Stimulated activated CD4-positive, alpha-beta T cell treated with anti-CD3 and anti-CD28 coated beads, Interleukin-15, amount 100 ng/mL, for 24 hours (primary cell): ENCODE measurements around the gene ABCG5.

Source experiments
- DNase-seq: peaks from one replicate; pipeline ENCODE4 v3.0.0-alpha.2; 2020

ABCG5 gene

DNA sequence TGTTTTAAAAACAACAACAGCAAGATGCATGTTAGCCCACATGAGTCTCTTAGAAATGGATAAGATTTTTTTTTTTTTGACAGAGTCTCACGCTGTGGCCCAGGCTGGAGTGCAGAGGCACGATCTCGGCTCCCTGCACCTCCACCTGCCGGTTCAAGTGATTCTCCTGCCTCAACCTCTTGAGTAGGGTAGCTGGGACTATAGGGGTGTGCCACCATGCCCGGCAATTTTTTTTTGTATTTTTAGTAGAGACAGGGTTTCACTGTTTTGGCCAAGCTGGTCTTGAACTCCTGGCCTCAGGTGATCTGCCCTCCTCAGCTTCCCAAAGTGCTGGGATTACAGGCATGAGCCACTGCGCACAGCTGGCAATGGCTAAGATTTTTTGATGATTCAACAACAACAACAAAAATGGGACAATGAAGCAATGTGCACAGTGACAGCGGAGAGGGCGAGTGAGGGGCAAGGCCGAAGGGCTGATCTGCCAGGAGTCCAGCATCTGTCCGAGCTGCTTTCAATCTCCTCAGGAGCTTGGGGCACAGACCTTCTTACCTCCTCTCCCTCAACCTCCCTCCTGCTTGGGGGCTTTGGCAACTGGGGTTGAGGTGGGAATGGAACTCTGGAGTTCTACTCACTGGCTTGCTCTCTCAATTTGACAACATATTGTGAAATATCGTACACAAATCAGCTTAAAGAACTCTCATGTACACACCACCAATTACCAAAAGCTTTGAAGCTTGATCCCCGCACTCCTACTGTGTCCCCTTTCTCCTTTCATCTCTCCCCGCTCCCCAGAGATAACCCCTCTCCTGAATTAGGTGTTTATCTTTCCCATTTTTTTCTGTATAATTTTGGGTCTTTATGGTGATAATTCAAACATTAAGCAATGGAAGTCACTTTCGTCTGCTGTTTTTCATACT is 3.6 kb upstream of the ABCG5 start:
- DNase-seq, result no peak

DNA sequence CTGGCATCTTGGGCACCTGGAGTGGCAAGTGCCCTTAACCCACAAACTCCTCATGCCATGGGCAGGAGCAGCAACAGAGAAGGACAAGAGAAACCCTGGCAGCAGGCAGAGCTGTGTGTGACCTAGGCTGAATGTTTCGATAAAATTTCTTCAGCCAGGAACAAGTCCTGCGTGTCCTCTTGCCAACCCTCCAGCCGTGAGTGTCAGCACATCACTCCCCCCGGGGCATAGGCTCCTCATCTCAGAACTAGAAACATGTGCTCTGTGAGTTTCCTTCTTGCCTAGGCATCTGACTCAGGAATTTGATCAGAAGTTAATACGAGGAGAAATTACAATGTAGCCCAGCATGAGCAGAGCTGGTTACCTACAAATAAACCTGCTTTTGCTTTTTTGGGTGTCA is 2.3 kb upstream of the ABCG5 start:
- no peak for DNase-seq

DNA sequence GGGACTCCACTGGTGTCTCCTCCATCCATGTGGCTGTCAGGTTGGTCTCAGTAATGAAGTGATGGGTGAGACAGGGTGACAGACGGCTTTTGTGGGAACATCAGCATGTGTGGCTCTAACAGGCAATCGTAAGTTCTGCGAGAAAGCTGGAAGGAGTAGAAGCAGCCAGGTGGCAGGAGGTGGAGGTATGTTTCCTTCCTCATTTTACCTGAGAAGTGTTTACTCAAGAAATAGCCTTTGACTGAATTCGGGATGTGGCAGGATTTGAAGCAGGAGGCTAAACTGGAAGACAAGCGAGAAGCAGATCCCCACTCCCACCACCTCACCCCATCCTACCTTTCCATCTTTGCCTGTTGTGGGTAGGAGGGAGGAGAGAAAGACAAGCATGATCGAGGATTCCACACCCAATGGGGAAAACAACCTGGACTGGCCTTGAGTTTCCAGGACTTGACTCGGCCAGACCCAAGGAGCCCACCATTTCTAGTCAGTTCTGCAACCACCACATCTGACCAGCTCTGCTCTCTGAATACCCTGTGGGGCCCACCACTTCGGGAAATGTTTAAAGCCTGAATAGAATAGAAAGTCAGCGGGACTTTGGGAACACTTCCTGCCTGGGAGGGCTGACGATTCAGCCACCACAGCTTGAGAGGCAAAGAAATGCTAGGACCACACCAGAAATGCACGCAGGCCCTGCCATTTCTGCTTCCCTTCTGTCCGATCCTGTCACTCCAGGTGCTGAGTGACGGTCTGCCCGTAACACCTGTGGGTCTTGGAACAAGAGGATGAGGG is 1.3 kb upstream of the ABCG5 start:
- no peak for DNase-seq

DNA sequence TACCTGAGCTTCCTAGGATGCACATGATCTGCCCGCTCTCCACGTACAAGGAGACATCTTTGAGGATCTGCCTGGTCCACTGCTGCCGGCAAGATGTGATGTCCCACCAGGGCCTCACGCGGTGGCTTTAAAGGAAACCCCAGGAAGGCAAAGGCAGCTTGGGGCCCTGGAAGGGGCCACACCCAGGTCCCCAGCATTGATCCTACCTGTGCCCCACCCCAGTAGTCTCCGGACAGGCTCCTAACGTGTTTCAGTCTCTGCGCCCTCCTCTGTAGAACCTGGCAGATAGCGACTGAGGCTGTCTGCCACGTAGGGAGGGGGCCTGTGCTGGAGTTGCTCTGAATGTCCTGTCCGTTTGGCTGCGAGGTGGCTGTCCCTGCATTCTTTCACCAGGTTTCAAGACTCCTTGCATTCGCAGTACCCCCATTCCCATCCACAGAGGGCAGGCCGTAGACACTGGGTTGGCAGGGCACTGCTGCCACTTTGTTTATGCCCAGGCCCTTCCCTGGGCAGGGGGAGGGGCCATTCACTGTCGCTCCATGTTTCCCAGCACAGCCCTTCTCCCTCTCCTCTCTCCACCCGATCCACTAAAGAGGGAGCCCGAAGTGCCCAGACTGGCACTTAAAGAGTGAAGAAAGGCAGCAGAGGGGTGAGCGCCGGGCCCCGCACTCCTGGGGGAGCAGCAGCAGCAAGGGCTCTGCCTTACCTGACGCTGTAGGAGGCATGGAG is 644 bp downstream of the ABCG5 start:
- DNase-seq, result no peak

DNA sequence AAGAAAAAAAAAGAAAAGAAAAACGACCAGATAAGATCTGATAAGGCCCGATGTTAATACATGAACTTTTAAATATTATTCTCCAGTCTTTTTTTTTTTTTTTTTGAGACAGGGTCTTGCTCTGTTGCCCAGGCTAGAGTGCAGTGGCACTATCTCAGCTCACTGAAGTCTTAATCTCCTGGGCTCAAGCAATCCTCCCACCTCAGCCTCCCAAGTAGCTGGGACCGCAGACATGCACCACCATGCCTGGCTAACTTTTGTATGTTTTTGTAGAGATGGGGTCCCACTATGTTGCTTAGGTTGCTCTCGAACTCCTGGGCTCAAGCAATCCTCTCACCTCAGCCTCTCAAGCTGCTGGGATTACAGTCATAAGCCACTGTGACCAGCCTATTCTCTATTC is 1.6 kb downstream of the ABCG5 start:
- DNase-seq, result no peak

DNA sequence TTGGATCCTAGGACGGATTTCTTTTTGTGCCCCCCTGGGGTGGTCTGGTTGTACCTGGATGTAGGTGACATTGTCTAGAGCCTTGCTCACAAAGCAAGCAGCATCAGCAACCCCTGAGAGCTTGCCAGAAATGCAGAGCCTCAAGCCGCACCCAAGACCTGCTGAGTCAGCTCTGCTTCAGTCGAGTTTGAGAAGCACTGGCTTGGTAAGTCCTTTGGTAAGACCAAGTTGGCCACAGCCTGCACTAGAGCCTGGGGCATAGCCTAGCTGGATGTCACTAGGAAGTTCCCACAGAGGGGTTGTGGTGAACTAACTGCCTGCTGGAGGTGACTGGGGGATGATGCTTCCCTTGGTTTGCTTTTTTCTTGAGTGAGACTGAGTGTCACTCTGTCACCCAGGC is 6.2 kb downstream of the ABCG5 start:
- no peak for DNase-seq

DNA sequence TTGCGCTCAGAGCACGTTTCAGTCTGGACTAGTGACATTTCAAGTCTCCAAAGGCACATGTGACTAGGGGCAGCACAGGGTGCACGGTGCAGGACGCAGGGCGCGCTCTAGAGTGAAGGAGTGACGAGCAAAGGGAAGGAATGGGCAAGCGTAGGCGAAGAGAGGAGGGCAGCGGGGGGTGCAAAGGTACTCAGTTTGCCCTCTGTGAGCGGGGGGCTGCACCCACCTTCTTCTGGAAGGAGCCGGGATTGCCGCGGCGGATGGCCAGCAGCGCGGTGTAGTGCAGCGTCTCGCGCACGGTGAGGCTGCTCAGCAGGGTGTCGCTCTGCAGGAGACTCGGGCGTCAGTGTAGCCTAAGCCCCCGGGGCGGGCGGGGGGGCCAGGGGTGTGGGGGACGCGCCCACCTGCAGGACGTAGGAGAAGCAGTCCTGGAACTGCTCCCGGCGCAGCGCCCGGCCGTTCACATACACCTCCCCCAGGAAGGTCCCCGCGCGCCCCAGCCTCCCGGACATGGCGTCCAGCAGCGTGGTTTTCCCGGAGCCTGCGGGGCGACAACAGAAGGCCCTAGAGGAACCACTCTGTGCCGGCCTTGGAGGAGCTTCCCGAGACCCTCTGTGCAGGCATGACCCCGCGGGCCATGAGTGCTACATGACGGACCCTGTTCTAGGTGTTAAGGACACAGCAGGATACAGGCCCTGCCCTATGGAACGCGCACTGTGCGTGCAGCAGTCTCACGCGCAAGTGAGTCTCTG is 6.9 kb downstream of the ABCG5 start:
- no peak for DNase-seq

DNA sequence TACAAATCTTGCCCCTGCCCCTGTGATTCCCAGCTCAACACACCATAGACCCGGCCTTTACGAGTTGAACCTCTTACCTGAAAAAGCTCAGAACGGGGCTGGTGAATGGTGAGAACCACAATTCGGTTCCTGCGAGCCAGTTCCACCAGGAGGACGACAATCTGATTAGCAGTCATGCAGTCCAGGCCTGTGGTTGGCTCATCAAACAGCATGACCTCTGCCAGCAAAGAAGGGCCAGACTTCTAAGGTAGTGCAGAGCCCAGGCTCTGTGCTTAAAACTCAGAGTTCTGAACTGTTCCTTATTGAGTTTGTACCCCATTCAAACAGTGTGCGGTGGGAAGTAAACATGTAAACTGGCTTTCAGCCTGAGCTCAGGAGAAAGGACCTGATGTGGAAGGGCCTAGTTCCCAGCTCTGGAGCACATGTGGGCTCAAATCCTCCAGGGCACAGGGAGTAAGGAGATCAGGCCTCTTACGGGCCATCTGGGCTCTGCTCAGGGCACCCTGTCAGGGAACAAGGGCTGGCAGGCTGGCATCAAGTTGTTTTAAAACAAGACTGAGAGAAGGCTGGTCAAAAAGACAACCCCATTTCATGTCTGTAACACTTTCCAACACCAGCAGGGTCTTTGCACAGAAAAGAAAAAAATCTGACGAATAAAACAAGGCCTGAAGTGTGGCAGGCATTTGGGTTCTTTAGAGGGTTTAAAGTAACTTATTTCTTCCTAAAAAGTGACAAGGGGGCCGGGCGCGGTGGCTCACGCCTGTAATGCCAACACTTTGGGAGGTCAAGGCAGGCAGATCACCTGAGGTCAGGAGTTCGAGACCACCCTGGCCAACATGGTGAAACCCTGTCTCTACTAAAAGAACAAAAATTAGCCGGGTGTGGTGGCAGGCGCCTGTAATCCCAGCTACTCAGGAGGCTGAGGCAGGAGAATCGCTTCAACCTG is 12.1 kb downstream of the ABCG5 start:
- no peak for DNase-seq

DNA sequence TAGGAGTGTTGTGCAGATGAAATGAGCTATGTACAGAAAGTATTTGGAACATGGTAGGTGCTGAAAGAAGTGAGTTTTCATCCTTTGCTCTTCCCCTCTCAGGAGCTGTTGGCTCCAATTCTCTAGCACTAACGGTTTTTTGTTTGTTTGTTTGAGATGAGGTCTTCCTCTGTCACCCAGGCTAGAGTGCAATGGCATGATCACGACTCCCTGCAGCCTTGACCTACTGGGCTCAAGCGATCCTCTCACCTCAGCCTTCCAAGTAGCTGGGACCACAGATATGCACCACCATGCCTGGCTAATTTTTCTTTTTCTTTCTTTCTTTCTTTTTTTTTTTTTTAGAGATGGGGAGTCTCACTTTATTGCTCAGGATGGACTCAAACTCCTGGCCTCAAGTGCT is 12.8 kb downstream of the ABCG5 start:
- DNase-seq, result no peak

DNA sequence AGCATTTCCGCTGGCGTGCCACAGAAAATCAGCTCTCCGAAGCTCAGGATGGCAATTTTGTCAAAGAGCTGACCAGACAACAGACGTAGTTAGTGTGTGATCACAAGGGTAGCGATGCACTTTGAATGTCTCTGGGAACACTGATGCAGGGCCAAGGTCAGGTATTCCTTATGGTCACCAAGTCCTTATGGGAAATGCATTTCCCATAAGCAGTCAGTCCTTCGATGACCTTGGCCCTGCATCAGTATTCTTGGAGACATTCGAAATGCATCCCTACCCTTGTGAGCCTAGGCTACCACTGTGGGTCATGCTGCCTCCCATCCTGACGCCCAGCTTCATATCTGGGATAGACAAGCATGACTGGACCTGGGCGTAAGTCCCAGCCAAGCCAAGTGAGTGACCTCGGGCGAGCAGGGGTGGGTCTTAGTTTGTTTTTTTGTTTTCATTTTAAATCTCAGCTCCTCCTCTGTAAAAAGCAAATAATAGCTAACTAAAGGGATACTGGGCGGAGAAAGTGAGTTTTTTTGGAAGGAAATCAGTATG is 13.6 kb downstream of the ABCG5 start:
- no peak for DNase-seq

DNA sequence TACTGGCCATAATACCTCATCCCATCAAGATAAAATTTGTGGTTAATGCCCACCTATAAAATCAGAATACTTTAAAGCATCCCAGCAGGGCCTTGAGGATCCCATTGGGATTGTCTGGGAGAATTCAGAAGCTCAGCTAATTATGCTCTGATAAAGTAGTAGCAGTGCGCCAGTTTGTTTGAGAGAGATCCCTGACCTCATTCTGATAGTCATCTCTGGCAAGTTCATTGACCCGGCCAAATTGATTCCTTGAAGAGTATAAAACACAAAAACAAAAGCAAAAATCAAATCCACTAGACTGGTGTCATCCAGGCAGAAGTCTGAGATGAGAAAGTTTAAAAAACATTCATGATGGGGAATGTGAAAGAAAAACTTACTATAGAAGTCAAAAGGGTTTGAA is 14.1 kb downstream of the ABCG5 start:
- no peak for DNase-seq

DNA sequence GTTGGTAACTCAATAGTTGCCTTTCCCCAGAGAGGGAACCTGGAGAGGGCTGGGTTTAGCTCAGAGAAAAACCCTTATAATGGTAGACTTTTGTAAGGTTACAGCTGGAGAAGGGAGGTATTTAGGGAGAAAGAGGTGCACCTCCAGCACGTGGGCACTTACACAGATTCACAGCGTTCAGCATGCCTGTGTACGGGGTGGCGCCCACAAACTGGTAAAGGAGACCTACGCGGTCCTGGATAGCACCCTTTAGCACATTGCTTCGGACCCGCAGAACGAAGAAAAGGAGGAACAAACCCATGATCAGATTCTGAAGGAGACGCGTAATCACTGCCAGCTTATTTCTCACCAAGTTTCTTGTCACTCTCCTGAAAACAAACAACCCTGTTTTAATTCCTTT is 14.9 kb downstream of the ABCG5 start:
- no peak for DNase-seq

DNA sequence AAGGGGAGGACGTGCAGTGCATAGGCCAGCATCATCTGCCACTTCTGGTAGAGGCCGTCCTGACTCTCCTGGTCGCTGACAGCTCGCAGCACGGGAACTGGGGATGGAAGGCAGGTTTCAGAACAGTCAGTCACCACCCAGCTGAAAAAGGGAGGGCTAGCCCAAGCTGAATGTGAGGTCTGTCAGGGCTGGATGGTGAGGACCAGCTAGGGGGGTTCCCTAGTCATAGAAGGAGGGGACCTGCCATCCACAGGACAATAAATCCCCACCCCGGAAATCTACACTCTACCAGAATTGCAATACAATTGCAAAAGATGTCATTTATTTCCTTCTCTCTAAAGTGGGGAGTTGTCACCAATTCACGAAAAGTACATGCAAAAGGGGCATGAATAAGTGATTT is 15.8 kb downstream of the ABCG5 start:
- no peak for DNase-seq

DNA sequence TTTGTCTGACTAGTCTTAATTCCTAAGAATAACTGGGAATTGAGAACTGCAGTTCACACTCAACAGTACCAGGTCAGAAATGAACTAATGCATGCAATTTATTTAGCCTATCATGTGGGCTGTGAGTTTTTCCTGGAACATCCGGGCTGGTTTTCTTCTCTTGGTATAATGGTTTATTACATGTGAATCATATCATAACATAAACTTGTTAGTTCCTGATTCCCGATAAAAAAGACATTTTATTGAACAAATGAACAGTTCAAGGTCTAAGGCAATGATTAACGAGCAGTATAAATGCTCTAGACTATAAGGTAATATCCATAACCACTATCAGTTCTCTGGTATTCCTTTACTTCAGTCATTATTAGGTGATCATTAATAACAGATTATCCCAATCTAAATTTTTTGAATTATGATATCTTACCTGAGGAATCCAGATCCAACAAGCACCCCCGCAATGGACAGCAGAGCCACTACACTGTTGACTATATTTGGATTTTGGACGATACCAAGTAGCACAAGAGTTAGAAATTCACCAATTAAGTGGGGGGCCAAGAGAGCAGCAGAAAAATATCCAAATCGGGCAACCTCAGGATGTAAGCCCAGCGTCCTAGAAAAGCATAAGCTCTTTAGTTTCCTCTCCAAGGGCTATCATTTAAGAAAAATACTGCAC is 19.0 kb downstream of the ABCG5 start:
- DNase-seq, result no peak

DNA sequence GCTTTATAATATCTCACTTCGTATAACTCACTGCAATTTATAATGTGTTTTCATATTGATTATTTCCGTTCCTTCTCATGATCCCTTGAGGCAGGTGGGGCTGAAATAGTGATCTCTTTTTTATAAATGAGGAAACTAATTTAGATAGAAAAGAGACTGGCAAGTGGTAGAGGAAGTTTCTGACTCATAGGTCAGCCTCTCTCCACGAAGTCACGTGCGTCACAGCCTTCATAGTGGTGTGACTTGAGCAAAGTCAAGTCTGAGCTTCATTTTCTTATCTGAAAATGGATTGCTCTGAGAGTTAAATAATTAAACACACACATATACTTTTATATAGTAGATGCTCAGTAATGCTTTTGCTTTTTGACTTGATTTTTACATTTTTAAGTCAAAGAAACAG is 19.9 kb downstream of the ABCG5 start:
- peak; percentile 34 for DNase-seq

DNA sequence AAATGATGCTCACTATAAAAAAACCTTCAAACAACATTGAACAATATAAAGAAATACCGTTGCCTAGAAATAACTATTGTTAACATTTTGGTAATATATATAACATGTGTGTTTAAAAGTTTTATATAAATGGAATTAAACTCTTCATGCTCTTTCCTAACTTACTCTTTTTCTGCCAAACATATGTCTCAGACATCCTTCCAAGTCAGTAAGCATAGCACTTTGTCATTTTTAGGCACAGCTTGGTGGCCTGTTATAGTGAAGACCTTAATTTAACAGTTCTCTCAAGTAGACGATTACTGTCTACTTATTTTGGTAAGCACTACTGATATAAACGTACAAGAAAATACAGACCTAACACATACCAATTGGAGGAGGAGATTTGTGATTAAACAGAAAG is 23.9 kb downstream of the ABCG5 start:
- DNase-seq, result no peak

DNA sequence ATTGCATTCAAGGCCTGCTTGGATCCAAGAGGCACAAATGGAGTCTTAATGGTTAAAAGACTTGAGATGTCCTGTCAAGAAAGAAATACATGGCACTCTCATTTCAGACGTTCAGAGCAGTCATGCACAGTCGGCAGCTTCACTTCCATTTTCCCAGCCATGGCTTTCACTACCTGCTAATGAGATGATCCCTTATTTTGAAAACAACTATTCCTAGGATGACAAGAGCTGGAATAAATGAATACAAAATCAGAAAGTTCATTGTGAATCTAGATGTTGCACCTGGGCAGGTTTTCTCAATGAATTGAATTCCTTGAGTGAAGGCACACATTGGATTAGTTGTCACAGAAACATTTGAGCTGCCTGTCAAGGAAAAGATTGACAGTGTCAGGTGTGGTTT is 25.7 kb downstream of the ABCG5 start:
- DNase-seq, result no peak

DNA sequence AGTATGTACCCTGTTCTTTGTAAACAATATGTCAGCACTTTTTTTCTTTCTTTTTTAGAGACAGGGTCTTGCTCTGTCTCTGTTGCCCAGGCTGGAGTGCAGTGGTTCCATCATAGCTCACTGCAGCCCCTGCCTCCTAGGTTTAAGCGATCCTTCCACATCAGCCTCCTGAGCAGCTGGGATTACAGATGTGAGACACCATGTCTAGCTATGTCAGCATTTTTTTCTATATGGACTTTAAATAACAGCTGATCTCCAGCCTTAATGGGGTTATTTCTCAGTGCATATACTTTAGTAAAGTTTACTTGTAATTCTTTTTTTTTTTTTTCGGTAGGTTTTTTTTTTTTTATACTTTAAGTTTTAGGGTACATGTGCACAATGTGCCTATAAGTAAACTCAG is 26.6 kb downstream of the ABCG5 start:
- no peak for DNase-seq

DNA sequence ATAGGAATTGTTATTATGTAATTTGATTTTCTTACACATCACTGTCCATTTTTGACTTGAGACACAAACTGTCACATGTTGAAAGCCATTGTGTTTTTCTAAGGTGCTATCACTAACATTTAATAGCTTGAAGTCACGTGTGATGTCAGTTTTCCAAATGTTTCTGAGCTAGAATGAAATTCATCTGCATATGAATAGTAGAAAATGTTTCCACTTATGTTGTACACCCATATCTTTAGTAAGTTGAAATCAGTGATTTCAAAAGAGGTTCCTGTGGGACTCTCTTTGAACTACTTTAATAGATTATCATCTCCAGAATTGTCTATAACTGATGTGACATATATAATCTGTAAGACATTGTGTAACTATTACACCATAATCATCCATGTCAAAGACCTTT is 27.8 kb downstream of the ABCG5 start:
- no peak for DNase-seq

DNA sequence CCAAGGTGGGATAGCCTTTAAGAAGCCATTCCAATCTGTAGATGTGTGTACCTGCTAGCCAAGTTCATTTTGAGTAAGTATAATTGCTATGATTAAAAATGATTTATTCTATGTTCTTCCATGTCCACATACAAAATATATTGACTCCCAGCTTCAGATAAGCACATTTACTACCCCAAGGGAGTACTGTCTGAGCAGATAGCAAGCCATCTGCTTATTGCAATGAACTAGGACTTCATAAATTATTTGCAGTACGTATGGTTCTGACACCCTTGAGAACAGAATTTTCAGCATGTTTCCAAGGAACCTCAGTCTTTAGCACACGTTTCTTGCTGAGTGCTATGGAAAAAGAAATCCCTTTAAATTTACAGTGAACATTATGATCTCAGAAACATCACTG is 28.2 kb downstream of the ABCG5 start:
- no peak for DNase-seq

DNA sequence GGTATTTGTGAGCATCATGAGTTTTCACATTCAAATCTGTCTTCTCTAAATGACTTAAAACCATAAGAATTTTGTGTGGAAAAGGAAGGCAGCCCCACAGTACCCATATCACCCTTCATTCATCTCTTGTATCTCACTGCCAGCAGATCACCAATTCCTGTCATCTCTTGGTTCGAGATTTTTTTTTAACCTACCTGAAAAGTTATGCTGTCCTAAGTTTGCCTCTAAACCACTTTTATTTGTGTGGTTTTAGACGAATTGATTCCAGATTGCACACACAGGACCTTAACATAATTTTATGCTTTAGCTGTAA is 32.0 kb downstream of the ABCG5 start:
- no peak for DNase-seq
